Endothelial cell (in vitro differentiated cells): ENCODE data around the gene CACNA1I. TPM values are rescaled to one million over a fixed set of nuclear protein-coding genes. Genes with fewer than 3 reads are reported as not detected.

Experiments used
- DNase-seq: peaks from one replicate; pipeline ENCODE4 v3.0.0; 2021; ENCODE audit warnings: low spot score
- H3K27ac Mint-ChIP-seq: one replicate; pipeline ENCODE4 v1.8.0; 2021; ENCODE audit warnings: mixed read lengths, inconsistent platforms; ENCODE audit not compliant: unreplicated experiment
- H3K27me3 Mint-ChIP-seq: one replicate; pipeline ENCODE4 v1.8.0; 2021; ENCODE audit warnings: mild to moderate bottlenecking, moderate library complexity, mixed read lengths, inconsistent platforms; ENCODE audit not compliant: unreplicated experiment
- H3K36me3 Mint-ChIP-seq: one replicate; pipeline ENCODE4 v1.8.0; 2021; ENCODE audit warnings: mild to moderate bottlenecking, low read depth, mixed read lengths, inconsistent platforms; ENCODE audit not compliant: unreplicated experiment
- H3K4me1 Mint-ChIP-seq: one replicate; pipeline ENCODE4 v1.8.0; 2021; ENCODE audit warnings: mild to moderate bottlenecking, mixed read lengths, inconsistent platforms; ENCODE audit not compliant: unreplicated experiment
- H3K4me3 Mint-ChIP-seq: one replicate; pipeline ENCODE4 v1.8.0; 2021; ENCODE audit warnings: mild to moderate bottlenecking, mixed read lengths, inconsistent platforms; ENCODE audit not compliant: unreplicated experiment
- H3K9me3 Mint-ChIP-seq: one replicate; pipeline ENCODE4 v1.8.0; 2021; ENCODE audit warnings: mixed read lengths, inconsistent platforms; ENCODE audit not compliant: unreplicated experiment
- CTCF ChIP-seq: fragments of 200-600 bp; sonication (generic); IDR thresholded peaks from one replicate; pipeline ENCODE4 v1.5.0; 2021; ENCODE audit warnings: antibody characterized with exemption; ENCODE audit not compliant: unreplicated experiment
- total RNA-seq: library from RNA; stranded (reverse); fragmentation: NEBNext Ultra II Directional; extraction: Animal tissue kit (Norgen Biotek cat#: 25700); gene quantifications from one replicate; pipeline ENCODE4 v1.2.1, GENCODE V29; 2021; ENCODE audit not compliant: unreplicated experiment

CACNA1I gene
- total RNA-seq, 1 donor from 2014 or later = 0.10 TPM

- Mint-ChIP-seq H3K9me3 (no peaks in the 10 kb centered on the region), H3K27me3 (peaks cover 2% of the 10 kb centered on the region), H3K4me3 (no peak overlapping the region), H3K27ac (no peak overlapping the region), H3K36me3 (peaks cover 3% of the 10 kb centered on the region), H3K4me1 (no peaks in the 10 kb centered on the region)
- no peak for TF ChIP-seq CTCF
- no peak for DNase-seq
Measured at GRCh38 chr22:39680486-39680885, 109.9 kb downstream of the CACNA1I start.

GRCh38 chr22:39681038-39681861 lies 110.7 kb downstream of the CACNA1I start:
- H3K4me3 Mint-ChIP-seq = no peak overlapping the region
- no peak overlapping the region for H3K27ac Mint-ChIP-seq
- no peaks in the 10 kb centered on the region for H3K4me1 Mint-ChIP-seq

GRCh38 chr22:39682994-39683393 lies 112.4 kb downstream of the CACNA1I start:
- H3K4me1 Mint-ChIP-seq = no peaks in the 10 kb centered on the region

More at GRCh38 chr22:39681038-39681861, 110.7 kb downstream of the CACNA1I start:
- no peak for DNase-seq
- Mint-ChIP-seq H3K9me3 (no peaks in the 10 kb centered on the region), H3K27me3 (peaks cover 2% of the 10 kb centered on the region), H3K36me3 (peaks cover 3% of the 10 kb centered on the region)
- TF ChIP-seq CTCF = no peak

GRCh38 chr22:39683639-39684038 lies 113.1 kb downstream of the CACNA1I start:
- Mint-ChIP-seq H3K4me3 (no peak overlapping the region), H3K27me3 (peaks cover 5% of the 10 kb centered on the region), H3K36me3 (peaks cover 3% of the 10 kb centered on the region), H3K4me1 (no peaks in the 10 kb centered on the region), H3K27ac (no peak overlapping the region), H3K9me3 (no peaks in the 10 kb centered on the region)
- no peak for DNase-seq
- no peak for TF ChIP-seq CTCF

More at GRCh38 chr22:39682994-39683393, 112.4 kb downstream of the CACNA1I start:
- H3K27me3 Mint-ChIP-seq = peaks cover 2% of the 10 kb centered on the region
- H3K27ac Mint-ChIP-seq = no peak overlapping the region
- H3K9me3 Mint-ChIP-seq = no peaks in the 10 kb centered on the region
- no peak overlapping the region for H3K4me3 Mint-ChIP-seq
- peaks cover 3% of the 10 kb centered on the region for H3K36me3 Mint-ChIP-seq
- TF ChIP-seq CTCF = no peak
- no peak for DNase-seq

GRCh38 chr22:39684702-39685281 lies 114.2 kb downstream of the CACNA1I start:
- TF ChIP-seq CTCF = no peak
- DNase-seq = no peak
- no peak overlapping the region for H3K4me3 Mint-ChIP-seq
- H3K27ac Mint-ChIP-seq = no peak overlapping the region
- H3K27me3 Mint-ChIP-seq = peaks cover 8% of the 10 kb centered on the region
- H3K4me1 Mint-ChIP-seq = no peaks in the 10 kb centered on the region
- no peaks in the 10 kb centered on the region for H3K9me3 Mint-ChIP-seq
- peaks cover 3% of the 10 kb centered on the region for H3K36me3 Mint-ChIP-seq
